CD4-positive, alpha-beta T cell treated with Interferon alpha-2 for 1 hour (primary cell): ENCODE data around the gene EPC1.
"Not testable (repeated sequence)": the region's sequence is repeated elsewhere in the genome, so short reads cannot be mapped to it uniquely, and the experiment has no call there.

Experiments
- DNase-seq, 2 donors: peaks; one replicate each; pipeline ENCODE4 v3.0.0-alpha.2; 2020 to 2022

Gene EPC1

GRCh38 chr10:32226624-32227023, 120.3 kb downstream of the EPC1 start:
- DNase-seq, result no peak

GRCh38 chr10:32225976-32226375, 121.0 kb downstream of the EPC1 start:
- DNase-seq, result no peak

GRCh38 chr10:32222376-32222775, 124.6 kb downstream of the EPC1 start:
- DNase-seq, result not testable (repeated sequence)

- DNase-seq, result not testable (repeated sequence)
Measured at GRCh38 chr10:32219156-32219555, 127.8 kb downstream of the EPC1 start.

- DNase-seq, result not testable (repeated sequence)
Measured at GRCh38 chr10:32218206-32219044, 128.5 kb downstream of the EPC1 start.
